HUES48 (cell line): ENCODE data around the gene CRIP1.

ENCODE experiments used
- H3K27ac ChIP-seq: one replicate; pipeline ENCODE4 v1.7.0; 2013; ENCODE audit warnings: low read depth, low read length, inconsistent platforms
- H3K27me3 ChIP-seq: 2 replicates; pipeline ENCODE4 v1.6.1; 2013; ENCODE audit warnings: mild to moderate bottlenecking, low read length; ENCODE audit not compliant: control insufficient read depth, insufficient read depth
- H3K36me3 ChIP-seq: 2 replicates; pipeline ENCODE4 v1.6.1; 2013; ENCODE audit warnings: low read length; ENCODE audit not compliant: control insufficient read depth, insufficient read depth
- H3K4me1 ChIP-seq: 2 replicates; pipeline ENCODE4 v1.6.1; 2013; ENCODE audit warnings: mild to moderate bottlenecking, low read length; ENCODE audit not compliant: control insufficient read depth, insufficient read depth
- H3K4me3 ChIP-seq: 2 replicates; pipeline ENCODE4 v1.5.1; 2013; ENCODE audit warnings: mild to moderate bottlenecking, low read depth, low read length
- H3K9ac ChIP-seq: 2 replicates; pipeline ENCODE4 v1.6.1; 2013; ENCODE audit warnings: mild to moderate bottlenecking, low read depth, low read length, moderate library complexity
- H3K9me3 ChIP-seq: 2 replicates; pipeline ENCODE4 v1.6.1; 2013; ENCODE audit warnings: low read length; ENCODE audit not compliant: control insufficient read depth, insufficient read depth

The CRIP1 gene

GRCh38 chr14:105528586-105529318, 42.1 kb downstream of the CRIP1 start:
- H3K36me3 ChIP-seq = no peaks in the 10 kb centered on the region
- H3K4me3 ChIP-seq = no peak overlapping the region
- H3K9ac ChIP-seq = no peak overlapping the region
- no peak overlapping the region for H3K27ac ChIP-seq
- peaks cover 30% of the 10 kb centered on the region for H3K27me3 ChIP-seq
- no peaks in the 10 kb centered on the region for H3K4me1 ChIP-seq
- H3K9me3 ChIP-seq = peaks cover 48% of the 10 kb centered on the region

DNA sequence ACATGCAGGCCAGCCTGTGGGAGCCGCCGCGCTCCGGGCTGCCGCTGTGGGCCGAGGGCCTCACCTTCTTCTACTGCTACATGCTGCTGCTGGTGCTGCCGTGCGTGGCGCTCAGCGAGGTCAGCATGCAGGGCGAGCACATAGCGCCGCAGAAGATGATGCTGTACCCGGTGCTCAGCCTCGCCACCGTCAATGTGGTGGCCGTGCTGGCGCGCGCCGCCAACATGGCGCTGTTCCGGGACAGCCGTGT, 42.6 kb downstream of the CRIP1 start:
- Histone ChIP-seq H3K4me3 (no peak overlapping the region), H3K4me1 (no peaks in the 10 kb centered on the region), H3K36me3 (no peaks in the 10 kb centered on the region), H3K27ac (no peak overlapping the region), H3K9ac (no peak overlapping the region), H3K27me3 (peaks cover 30% of the 10 kb centered on the region), H3K9me3 (peaks cover 46% of the 10 kb centered on the region)

DNA sequence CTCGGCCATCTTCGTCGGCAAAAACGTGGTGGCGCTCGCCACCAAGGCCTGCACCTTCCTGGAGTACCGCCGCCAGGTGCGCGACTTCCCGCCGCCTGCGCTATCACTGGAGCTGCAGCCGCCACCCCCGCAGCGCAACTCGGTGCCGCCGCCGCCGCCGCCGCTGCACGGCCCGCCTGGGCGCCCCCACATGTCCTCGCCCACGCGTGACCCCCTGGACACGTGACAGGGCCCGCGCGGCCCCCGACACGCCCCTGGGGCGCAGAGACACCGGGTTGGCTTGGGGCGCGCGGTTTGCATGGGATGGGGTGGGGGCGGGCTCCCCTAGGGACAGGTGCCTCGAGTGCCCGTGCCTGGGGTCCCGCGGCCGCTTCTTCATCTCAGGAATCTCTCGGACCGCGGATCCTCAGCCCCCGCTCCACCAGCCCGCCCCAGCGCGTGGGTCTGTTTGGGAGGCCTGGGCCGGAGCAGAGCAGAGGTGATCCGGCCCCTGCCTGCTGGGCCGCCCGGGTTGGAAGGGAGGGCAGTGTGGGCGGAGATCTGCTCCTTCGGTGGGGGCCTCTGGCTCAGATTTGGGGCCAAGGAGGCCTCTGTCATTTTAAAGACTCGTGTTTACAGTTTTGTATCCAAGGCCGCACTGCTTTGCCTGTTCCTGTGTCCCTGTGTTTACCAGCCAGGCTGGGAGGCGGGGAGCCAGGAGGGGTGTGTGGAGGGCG, 43.0 kb downstream of the CRIP1 start:
- Histone ChIP-seq H3K27me3 (peaks cover 30% of the 10 kb centered on the region), H3K9me3 (peaks cover 41% of the 10 kb centered on the region), H3K27ac (no peak overlapping the region), H3K9ac (no peak overlapping the region), H3K4me3 (no peak overlapping the region), H3K4me1 (no peaks in the 10 kb centered on the region), H3K36me3 (no peaks in the 10 kb centered on the region)

DNA sequence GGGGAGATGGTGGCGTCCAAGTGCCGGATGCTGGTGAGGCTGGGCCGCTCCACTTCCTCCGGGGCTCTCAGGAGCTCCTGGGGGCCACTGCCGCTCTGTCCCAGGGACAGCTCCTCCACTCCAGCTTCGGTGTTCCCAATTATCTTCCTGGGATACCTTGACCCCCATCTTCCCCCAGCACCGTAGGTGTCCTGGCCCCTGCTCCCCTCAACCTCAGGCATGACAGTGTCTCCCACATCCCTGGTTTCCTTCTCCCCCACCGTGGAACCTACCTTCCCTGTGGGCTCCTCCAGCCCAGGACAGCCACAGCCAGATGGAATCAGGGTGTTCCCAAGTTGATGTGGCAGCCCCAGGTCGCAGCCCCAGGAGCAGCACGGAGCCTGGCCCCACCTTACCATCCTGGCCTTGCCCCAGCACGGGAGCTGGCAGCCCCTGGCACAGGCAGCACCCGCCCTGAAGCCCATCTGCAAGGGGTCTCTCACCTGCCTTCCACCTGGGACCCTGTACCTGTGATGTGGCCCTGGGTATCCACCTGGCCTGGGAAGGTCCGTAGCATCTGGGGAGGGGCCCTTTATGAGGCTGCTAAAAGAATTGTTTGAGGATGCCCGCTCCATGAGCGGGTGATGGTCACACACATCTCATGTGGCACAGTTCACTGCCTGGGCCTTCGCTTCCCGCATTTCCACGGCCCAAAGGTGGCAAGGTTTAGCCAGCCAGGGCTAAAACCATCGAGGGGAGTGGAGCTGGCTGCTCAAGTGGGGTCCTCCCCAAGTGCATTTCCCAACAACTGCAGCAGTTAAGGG, 43.8 kb downstream of the CRIP1 start:
- Histone ChIP-seq H3K27me3 (peaks cover 28% of the 10 kb centered on the region), H3K4me3 (no peak overlapping the region), H3K36me3 (no peaks in the 10 kb centered on the region), H3K9ac (no peak overlapping the region), H3K4me1 (no peaks in the 10 kb centered on the region), H3K27ac (no peak overlapping the region), H3K9me3 (peaks cover 40% of the 10 kb centered on the region)

- H3K9ac ChIP-seq = no peak overlapping the region
- H3K27me3 ChIP-seq = peaks cover 23% of the 10 kb centered on the region
- no peaks in the 10 kb centered on the region for H3K4me1 ChIP-seq
- no peak overlapping the region for H3K4me3 ChIP-seq
- H3K9me3 ChIP-seq = peaks cover 42% of the 10 kb centered on the region
- H3K36me3 ChIP-seq = no peaks in the 10 kb centered on the region
- H3K27ac ChIP-seq = no peak overlapping the region
Measured at GRCh38 chr14:105531088-105531893, 44.6 kb downstream of the CRIP1 start.

DNA sequence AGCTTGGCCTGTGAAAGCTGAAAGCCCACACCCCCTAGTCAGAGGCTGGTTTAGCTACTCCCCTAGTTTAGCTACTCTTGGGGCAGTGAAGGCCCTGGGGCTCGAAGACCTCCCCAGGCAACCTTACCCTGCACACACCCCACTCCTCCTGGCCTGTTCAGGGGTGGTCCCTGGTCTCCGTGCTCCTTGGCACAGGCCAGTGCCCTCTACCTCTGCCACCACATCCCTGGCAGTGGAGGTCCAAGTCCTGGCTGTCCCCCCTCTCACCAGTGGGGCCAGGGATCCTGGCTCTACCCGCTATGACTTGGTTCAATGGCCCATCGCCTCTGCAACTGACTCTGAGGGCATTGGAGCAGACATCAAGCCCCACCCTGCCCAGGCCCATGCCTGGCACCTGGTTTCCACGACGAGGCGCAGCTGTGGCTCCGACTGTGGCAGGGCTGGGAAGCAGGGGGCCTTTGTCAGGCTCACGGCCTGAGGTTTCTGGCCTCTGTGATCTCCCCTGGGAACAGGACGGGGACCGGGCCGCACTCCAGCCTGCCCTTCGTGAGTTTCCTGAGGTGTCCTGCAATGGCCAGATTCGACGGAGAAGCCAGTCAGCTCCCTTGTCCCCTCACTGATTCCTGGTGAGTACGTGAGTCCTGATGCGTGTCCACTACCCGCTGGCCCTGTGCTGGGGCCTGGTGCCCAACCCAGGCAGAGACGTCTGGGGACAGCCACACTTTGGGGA, 45.4 kb downstream of the CRIP1 start:
- H3K27me3 ChIP-seq = peaks cover 18% of the 10 kb centered on the region
- H3K36me3 ChIP-seq = no peaks in the 10 kb centered on the region
- H3K27ac ChIP-seq = no peak overlapping the region
- no peaks in the 10 kb centered on the region for H3K4me1 ChIP-seq
- H3K9me3 ChIP-seq = peaks cover 48% of the 10 kb centered on the region
- no peak overlapping the region for H3K4me3 ChIP-seq
- H3K9ac ChIP-seq = no peak overlapping the region

DNA sequence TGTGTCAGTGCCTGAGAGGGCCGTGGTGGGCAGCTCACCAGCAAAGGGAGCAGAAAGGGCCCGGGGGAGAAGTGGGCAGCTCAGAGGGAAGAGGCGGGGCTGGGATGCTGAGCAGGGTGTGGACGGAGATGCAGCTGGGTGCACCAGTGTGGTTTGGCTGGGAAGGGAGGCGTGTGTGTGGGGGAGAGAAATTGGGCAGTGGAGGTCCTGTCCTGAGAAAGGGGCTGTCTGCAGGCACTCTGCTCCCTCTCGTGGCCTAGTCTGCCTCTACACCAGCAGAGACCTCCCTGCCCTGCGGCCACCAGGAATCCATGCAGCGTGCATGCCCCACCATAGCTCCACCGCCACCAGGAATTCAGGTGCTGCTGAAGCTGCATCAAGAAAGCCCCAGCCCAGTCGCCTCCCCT, 46.1 kb downstream of the CRIP1 start:
- no peak overlapping the region for H3K4me3 ChIP-seq
- H3K27ac ChIP-seq = no peak overlapping the region
- H3K36me3 ChIP-seq = no peaks in the 10 kb centered on the region
- H3K27me3 ChIP-seq = peaks cover 11% of the 10 kb centered on the region
- H3K9ac ChIP-seq = no peak overlapping the region
- H3K9me3 ChIP-seq = peaks cover 54% of the 10 kb centered on the region
- no peaks in the 10 kb centered on the region for H3K4me1 ChIP-seq

DNA sequence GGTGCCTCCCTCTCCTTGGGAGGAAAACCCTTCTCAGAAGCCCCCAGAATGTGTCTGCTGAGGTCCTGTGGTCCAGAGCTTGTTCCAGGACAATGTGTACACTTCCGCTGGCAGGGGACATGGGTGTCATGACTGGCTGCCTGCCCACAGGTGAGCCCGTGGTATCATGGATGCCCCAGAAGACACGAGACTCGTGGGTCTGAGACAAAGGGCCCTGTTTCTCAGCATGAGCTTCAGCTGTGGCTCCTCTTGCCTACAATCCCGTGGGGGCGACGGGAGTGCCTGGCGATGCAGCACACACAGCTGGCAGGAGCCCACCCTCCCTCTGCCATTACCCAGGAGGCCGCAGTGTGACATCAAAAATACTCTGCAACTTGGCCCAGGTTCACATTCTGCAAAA, 46.7 kb downstream of the CRIP1 start:
- Histone ChIP-seq H3K27ac (no peak overlapping the region), H3K4me1 (no peaks in the 10 kb centered on the region), H3K4me3 (no peak overlapping the region), H3K27me3 (peaks cover 5% of the 10 kb centered on the region; the same call in 1 of the 2 replicates), H3K9me3 (peaks cover 61% of the 10 kb centered on the region), H3K36me3 (no peaks in the 10 kb centered on the region), H3K9ac (no peak overlapping the region)

DNA sequence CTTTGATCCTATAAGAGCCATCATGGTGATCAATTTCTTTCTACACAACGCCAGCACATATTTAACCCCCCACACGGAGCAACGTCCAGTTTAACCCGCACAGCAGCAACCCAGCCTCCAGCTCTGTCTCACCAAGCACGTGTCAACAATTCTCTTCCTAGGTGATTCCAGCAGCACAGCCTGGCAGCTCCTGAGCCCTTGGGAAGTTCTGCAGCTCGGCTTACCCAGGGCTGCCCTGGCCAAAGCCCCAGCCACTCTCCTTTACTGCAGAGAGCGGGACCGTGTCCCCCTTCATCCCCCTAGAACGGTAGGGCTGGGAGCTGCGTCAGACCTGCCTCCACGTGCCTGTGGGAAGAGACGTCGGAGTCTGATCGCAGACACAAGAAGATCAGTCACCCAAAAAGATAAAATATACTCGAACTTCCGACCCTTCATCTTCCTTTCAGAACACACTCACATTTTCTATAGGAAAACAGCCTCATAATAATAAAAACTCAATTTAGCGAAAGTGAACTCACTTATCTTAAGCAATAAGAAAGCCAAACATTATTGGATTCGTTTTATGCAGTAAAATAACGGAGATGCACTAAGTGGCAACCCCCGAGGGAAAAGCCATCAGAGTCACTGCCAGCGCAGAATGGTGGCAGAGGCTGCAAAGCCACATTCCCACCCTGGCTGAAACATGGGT, 47.3 kb downstream of the CRIP1 start:
- peaks cover 2% of the 10 kb centered on the region; the same call in 1 of the 2 replicates for H3K27me3 ChIP-seq
- no peaks in the 10 kb centered on the region for H3K4me1 ChIP-seq
- H3K9ac ChIP-seq = no peak overlapping the region
- peaks cover 63% of the 10 kb centered on the region for H3K9me3 ChIP-seq
- H3K4me3 ChIP-seq = no peak overlapping the region
- H3K36me3 ChIP-seq = no peaks in the 10 kb centered on the region
- H3K27ac ChIP-seq = no peak overlapping the region

GRCh38 chr14:105534586-105534985, 47.9 kb downstream of the CRIP1 start:
- Histone ChIP-seq H3K27me3 (no peaks in the 10 kb centered on the region), H3K9me3 (peaks cover 63% of the 10 kb centered on the region), H3K27ac (no peak overlapping the region), H3K4me3 (no peak overlapping the region), H3K9ac (no peak overlapping the region), H3K36me3 (no peaks in the 10 kb centered on the region), H3K4me1 (no peaks in the 10 kb centered on the region)
